Mammary epithelial cell (primary cell): ENCODE measurements around the gene C6orf132.

Source experiments
- EZH2 ChIP-seq: IDR thresholded peaks from 2 replicates; pipeline ENCODE4 v1.6.1; 2012; ENCODE audit warnings: low read length, inconsistent platforms, borderline replicate concordance
- TF ChIP-seq, protein P1 (sequence below), 2 donors: IDR thresholded peaks in 1 of 2; conservative IDR thresholded peaks in 1 of 2; 2 replicates each; pipeline ENCODE4 v1.5.1; 2011 to 2012; ENCODE audit warnings: inconsistent platforms in 2 of 2, low read length in 2 of 2, mild to moderate bottlenecking in 2 of 2, control low read depth in 1 of 2, low read depth in 1 of 2; ENCODE audit not compliant: insufficient read depth in 1 of 2; ENCODE audit errors: extremely low read depth in 1 of 2

DNA sequence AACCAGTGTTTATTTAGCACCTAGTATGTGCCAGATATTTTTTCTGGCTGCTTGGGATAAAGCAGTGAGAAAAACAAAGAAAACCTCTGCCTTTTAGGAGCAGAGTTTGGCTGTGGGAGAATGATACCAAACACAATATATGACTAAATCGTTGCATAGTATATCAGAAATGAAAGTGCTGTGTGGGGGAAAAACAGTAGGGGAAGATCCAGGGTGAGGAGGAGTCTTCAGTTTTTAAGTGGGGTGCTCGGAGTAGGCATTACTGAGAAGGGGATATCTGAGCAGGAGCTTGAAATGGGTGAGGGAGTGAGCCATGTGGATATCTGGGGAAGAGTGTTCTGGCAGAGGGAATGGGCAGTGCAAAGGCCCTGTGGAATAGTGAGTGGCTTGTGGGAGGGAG, 69.1 kb downstream of the C6orf132 start:
- TF ChIP-seq, protein P1, sequence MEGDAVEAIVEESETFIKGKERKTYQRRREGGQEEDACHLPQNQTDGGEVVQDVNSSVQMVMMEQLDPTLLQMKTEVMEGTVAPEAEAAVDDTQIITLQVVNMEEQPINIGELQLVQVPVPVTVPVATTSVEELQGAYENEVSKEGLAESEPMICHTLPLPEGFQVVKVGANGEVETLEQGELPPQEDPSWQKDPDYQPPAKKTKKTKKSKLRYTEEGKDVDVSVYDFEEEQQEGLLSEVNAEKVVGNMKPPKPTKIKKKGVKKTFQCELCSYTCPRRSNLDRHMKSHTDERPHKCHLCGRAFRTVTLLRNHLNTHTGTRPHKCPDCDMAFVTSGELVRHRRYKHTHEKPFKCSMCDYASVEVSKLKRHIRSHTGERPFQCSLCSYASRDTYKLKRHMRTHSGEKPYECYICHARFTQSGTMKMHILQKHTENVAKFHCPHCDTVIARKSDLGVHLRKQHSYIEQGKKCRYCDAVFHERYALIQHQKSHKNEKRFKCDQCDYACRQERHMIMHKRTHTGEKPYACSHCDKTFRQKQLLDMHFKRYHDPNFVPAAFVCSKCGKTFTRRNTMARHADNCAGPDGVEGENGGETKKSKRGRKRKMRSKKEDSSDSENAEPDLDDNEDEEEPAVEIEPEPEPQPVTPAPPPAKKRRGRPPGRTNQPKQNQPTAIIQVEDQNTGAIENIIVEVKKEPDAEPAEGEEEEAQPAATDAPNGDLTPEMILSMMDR (conservative IDR thresholded peaks at IDR 0.05 in 1 of 2, IDR thresholded peaks at IDR 0.05 in 1 of 2; ENCODE audit: extremely low read depth in 1 of 2, insufficient read depth in 1 of 2, low read depth in 1 of 2, low read length in 2 of 2) = no peak
- TF ChIP-seq EZH2 = no peak
